NT2/D1 (cell line): Measurements from ENCODE around the gene LRIG1.

Experiments used
- YY1 ChIP-seq: IDR thresholded peaks from 2 replicates; pipeline ENCODE4 v1.6.1; 2011; ENCODE audit not compliant: insufficient read length, insufficient read depth
- ZNF274 ChIP-seq: IDR thresholded peaks from 2 replicates; pipeline ENCODE4 v1.6.1; 2011; ENCODE audit warnings: mild to moderate bottlenecking, low read depth, low read length

DNA sequence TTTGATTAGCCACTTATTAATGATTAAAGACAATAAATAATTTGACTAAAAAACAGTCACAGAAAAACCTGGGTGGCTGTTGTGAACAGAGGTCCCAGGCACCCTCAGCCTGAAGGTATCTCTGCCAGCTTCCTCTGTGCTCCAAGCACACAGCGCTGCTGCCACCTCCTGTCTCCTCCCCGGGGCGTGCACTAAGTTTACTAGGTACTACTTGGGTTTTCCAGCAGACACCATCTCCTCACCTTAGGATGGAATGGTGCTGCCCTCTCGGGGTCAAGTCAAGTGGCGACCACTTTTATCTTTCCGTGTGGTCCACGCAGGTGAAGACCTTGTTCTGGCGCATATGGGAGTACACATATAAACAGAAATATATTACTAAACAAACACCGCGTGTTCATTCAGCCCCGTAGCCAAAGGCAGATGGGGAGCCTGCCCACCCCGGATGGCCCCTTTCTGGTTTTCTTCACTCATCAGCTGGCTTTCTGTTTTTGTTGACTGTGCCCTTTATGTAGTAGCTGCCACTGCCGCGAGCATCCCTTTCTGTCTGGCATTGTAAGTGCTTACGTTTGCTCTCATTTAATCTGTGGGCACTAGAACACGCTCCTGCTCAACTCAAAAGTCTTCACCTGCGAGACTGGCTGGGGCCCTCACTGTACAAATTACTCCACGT, 128.0 kb downstream of the LRIG1 start:
- TF ChIP-seq YY1 (no peak), ZNF274 (no peak)
